Lower leg skin (tissue), 4 donors: ENCODE data around the gene AMOTL1. TPM values are rescaled to one million over a fixed set of nuclear protein-coding genes. Genes with fewer than 3 reads are reported as not detected.

Experiments used
- DNase-seq, 2 donors: peaks; one replicate each; pipeline ENCODE4 v3.0.0-alpha.2; 2019; ENCODE audit warnings: low spot score in 2 of 2
- H3K4me3 ChIP-seq: fragments of 200-600 bp; sonication (generic); 2 replicates; pipeline ENCODE4 v1.5.1; 2017; ENCODE audit warnings: mild to moderate bottlenecking, low read depth; ENCODE audit not compliant: poor library complexity, severe bottlenecking
- POLR2A ChIP-seq, 2 donors: fragments of 450-650 bp; IDR thresholded peaks; one replicate each; pipeline ENCODE4 v1.6.1; 2016 to 2017; ENCODE audit warnings: antibody characterized with exemption in 2 of 2, mild to moderate bottlenecking in 1 of 2, moderate library complexity in 1 of 2
- WGBS, 2 donors: methylation state at CpG; one replicate each; pipeline ENCODE4 v1.1.5; 2018; 5-methylcytosine and 5-hydroxymethylcytosine counted together
- intact Hi-C: fragments of 100-400 bp; cut with DNase I; formaldehyde crosslinking; loops from one replicate; pipeline ENCODE4 v1.15.0; 2023; ENCODE audit warnings: low total_unique reads
- total RNA-seq, 4 donors: library from RNA; depleted of rRNA; stranded (reverse); fragments of >200 nt; gene quantifications; one replicate each; pipeline ENCODE4 v1.1.0, GENCODE V29; 2016
- TF ChIP-seq, protein P1 (sequence below), 3 donors: fragments of 450-650 bp; IDR thresholded peaks; one replicate each; pipeline ENCODE4 v1.5.1; 2016; ENCODE audit warnings: antibody characterized with exemption in 3 of 3, mild to moderate bottlenecking in 3 of 3, moderate library complexity in 2 of 3

Gene AMOTL1
- total RNA-seq, 4 donors from 2014 or later, result 45.3 to 72.0 (median 64.8) TPM

DNA sequence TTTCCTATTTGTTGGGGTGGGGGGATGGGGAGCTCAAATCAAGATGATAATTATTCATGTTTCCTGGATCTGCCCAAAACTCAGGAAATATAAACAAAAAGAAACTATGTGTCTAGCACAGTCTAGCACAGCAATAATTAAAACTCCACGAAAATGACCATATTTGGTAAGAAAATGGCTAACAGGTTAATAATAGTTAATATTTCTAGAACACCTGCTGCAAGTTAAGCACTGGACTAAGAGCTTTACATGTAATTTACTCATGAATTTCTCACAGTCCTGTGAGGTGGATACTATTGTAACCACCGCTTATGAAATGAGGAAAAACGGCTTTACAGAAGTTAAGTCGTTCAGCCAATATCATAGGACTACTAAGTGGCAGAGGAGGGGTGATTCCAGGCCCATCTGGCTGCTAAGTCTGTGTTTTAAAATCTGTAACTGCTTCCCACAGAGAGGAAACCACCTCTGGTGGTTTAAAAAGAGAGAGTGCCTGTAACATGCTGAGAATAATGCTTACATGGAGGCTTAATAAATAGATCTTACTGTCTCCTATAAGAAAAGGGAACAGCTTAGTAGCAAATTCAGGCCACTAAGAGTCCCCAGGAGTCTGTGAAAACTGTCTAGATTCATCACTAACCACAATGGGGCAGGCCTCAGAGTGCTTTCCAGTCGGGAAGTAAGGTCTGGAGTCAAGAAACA lies 11.0 kb upstream of the AMOTL1 start:
- H3K4me3 ChIP-seq, result no peak overlapping the region
- 74 to 77% methylated on average over 5 of the region's 5 CpGs for WGBS, 2 donors
- TF ChIP-seq, protein P1, sequence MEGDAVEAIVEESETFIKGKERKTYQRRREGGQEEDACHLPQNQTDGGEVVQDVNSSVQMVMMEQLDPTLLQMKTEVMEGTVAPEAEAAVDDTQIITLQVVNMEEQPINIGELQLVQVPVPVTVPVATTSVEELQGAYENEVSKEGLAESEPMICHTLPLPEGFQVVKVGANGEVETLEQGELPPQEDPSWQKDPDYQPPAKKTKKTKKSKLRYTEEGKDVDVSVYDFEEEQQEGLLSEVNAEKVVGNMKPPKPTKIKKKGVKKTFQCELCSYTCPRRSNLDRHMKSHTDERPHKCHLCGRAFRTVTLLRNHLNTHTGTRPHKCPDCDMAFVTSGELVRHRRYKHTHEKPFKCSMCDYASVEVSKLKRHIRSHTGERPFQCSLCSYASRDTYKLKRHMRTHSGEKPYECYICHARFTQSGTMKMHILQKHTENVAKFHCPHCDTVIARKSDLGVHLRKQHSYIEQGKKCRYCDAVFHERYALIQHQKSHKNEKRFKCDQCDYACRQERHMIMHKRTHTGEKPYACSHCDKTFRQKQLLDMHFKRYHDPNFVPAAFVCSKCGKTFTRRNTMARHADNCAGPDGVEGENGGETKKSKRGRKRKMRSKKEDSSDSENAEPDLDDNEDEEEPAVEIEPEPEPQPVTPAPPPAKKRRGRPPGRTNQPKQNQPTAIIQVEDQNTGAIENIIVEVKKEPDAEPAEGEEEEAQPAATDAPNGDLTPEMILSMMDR (IDR thresholded peaks at IDR 0.05), result no peak
- TF ChIP-seq POLR2A (IDR thresholded peaks at IDR 0.05), result no peak
- intact Hi-C loops, result no loop called here
- no peak for DNase-seq

GRCh38 chr11:94758666-94759065 lies 9.5 kb upstream of the AMOTL1 start:
- intact Hi-C loops, result no loop called here
- no peak for DNase-seq
- 91 to 96% methylated on average over 3 of the region's 3 CpGs for WGBS, 2 donors
- no peak for TF ChIP-seq POLR2A (IDR thresholded peaks at IDR 0.05)
- TF ChIP-seq, protein P1 (IDR thresholded peaks at IDR 0.05), result no peak
- no peak overlapping the region for H3K4me3 ChIP-seq

DNA sequence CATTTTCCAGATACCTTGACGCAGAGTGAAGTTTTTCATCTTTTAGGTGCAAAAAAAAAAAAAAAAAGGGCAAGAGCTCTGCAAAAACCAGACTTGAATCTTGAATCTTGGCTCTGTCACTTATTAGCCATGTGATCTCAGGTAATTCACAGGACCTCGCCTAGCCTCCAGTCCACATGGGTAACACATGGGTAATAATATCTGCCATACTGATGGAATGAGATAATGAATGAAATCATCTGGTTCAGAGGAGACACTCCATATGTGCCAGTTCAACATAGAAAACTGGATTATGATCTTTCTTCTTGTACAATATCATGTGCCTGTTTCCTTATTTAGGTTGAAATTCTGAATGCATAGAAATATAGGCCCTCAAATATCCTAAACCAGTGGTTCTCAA lies 8.6 kb upstream of the AMOTL1 start:
- no peak for DNase-seq
- intact Hi-C loops, result no loop called here
- WGBS, 2 donors, result 75 to 79% methylated on average over 2 of the region's 2 CpGs
- no peak for TF ChIP-seq POLR2A (IDR thresholded peaks at IDR 0.05)
- TF ChIP-seq, protein P1 (IDR thresholded peaks at IDR 0.05), result no peak
- no peak overlapping the region for H3K4me3 ChIP-seq

DNA sequence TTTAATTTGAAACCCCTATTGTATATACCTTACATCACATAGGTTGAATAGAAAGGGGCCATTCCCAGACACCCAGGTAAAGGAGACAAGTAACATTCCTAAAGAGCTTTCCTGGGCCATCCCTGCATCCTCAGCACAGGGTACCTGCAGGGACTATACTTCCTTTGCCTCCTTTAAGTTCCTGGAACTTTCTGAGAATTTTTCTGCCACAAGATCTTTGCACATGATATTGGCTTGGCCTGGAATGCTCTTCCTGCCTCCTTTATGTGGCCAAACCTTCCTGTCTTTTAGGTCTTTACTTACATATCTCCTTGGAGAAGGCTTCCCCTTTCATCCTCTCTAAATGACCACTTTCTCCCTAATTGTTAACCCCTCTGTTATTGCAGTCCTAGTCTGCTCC lies 7.9 kb upstream of the AMOTL1 start:
- intact Hi-C loops, result no loop called here
- TF ChIP-seq POLR2A (IDR thresholded peaks at IDR 0.05), result no peak
- TF ChIP-seq, protein P1 (IDR thresholded peaks at IDR 0.05), result no peak
- H3K4me3 ChIP-seq, result no peak overlapping the region
- DNase-seq, result no peak

- intact Hi-C loops, result no loop called here
- 89 to 100% methylated on average over 1 of the region's 1 CpG for WGBS, 2 donors
- no peak overlapping the region for H3K4me3 ChIP-seq
- no peak for DNase-seq
- no peak for TF ChIP-seq POLR2A (IDR thresholded peaks at IDR 0.05)
- TF ChIP-seq, protein P1 (IDR thresholded peaks at IDR 0.05), result no peak
Observed at GRCh38 chr11:94762208-94762607, 5.9 kb upstream of the AMOTL1 start.

DNA sequence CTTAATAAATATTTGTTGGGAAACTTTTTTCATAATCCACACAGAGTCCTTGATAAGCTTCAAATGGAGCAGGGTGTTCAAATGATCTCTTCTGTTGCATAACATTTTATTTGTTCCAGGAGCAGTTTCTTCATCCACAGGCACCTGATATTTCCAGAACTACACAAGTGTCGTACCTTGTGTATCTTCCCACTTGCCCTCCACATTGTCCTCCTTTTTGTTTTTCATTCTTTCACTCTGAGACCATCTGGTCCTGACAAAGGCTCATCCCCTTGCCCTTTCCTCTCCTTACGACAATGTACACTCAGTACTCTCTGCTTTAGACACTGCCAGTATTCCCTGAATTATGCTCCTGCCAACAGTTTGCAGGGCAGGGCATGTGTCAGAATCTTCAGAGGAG lies 5.2 kb upstream of the AMOTL1 start:
- no peak overlapping the region for H3K4me3 ChIP-seq
- TF ChIP-seq, protein P1 (IDR thresholded peaks at IDR 0.05), result no peak
- TF ChIP-seq POLR2A (IDR thresholded peaks at IDR 0.05), result no peak
- intact Hi-C loops, result no loop called here
- WGBS, 2 donors, result 87 to 95% methylated on average over 2 of the region's 2 CpGs
- no peak for DNase-seq
